NCI-H146 treated with DMSO at 0.1 percent for 48 hours (cell line): ENCODE results near the gene CDKN2AIP.
A peak's percentile ranks its signal among the peaks of the same experiment; 100 is the strongest.
"Not testable (repeated sequence)": the region's sequence is repeated elsewhere in the genome, so short reads cannot be mapped to it uniquely, and the experiment has no call there.

Experiments
- DNase-seq: peaks from one replicate; lab custom pipeline; 2025; ENCODE audit not compliant: unreplicated experiment; lab: John Stamatoyannopoulos, UW

The CDKN2AIP gene

DNA sequence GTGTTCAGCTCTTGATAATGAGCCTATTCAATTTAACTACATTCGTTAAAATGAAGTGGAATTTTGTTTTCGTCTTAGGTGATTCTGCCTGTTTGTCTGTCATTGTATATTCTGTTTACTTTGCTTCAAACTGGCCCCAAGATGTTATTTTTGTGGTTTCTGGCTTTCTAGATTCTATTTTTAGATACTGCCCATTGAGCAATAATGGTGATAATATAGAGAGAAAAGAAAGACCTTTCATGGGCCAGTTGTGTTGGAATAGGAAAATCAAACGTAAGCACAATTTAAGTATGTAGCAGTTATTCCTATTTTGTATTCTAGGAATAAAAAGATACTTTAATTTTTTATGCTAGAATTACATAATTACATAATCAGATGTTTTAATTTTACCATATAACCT, 4.0 kb downstream of the CDKN2AIP start:
- no peak for DNase-seq

DNA sequence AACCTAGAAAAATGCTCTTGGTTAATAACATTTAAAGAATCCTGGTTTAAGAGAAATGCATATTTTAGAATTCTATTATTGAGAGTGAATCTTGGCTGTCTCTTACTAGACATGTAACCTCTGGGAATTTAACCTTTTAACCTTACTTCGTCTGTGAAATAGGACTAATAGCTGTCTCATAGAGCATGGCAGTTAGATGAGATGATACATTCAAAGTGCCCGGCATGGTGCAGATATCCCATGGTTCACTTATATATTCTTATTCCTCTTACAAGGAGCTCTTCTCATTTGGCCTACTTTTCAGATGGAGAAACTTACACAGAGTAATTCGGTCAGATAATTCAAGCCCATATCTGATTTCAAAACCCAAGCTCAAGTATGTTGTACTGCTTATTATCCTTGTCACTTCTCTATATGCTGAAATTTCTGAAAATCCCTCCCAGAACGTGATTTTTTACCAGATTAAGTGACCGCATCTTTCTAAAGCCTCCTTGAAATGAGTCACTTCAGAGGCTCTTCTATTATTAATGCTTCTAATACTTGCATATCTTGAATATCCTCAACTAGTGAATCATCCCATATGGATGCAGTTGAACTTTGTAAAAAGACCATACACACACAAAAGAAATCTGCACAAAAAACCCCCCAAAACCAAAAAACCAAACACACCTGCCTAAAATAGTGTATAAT, 4.9 kb downstream of the CDKN2AIP start:
- DNase-seq, result no peak

DNA sequence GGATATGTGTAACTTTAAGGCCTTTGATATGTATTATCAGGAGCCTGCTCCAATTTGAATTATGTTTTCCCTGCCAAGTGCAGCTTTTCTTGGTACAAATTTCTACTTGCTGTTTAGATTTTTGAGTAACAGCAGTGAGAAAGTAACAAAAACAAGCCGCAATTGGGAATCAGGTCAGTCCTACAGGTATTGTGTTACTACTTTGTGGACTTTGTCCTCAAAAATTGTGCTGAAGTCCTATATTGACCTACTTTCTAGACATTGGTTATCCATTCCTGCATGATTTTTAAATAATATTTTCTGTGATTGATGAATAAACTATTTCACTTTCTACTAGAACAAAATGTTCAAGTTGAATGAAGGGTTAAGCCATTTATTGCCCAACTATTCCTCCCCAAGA, 5.7 kb downstream of the CDKN2AIP start:
- no peak for DNase-seq

DNA sequence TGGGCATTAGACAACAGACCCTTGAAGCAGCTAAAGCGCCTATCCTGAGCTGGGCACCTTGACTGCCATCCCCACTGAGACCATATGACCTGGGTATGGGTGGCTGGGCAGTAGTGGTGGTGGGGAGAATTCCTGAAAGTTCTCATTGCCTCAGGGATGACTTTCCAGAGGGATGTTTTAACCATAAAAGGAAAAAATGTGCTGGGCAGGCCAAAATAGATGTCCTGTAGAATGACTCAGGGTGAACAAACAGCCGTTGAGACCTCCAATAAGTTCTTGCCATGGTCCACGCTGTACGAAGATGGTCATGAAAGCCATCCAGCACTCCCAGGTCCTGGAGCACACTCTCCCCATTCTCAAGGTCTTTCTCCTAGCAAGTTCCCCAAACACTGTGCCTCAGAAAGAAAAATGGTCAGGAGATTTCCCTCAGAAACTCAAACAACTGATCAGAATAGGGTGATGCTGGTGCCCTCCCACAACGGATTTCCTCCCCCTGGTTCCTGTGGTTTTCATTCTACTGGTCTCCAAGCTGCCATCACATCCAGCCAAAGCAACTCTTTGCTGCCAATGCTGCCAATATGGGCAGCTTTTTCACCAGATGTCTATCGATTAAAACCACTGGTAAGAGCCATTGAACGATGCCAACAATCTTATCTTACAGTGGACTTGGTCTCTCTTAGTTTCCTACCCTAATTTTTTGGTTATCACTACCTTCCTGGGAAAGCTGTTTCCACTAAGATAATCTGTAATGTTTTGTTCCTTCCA, 11.2 kb downstream of the CDKN2AIP start:
- no peak for DNase-seq

DNA sequence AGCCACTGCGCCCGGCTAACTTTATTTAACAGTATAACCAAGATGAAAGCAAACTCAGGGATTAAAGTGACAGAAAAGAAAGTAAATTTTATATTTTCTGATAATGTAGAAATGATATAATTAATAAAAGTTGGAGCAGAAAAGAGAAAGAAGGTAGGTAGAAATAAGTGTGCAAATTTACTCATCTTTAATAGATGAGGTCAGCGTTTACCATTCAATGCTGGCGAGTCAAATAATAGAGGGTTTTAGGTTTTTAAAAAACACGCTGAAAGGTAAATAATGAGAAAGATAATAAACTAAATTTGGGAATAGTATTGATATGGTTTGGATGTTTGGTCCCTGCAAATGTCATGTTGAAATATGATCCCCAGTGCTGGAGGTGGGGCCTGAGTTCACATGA, 13.6 kb downstream of the CDKN2AIP start:
- DNase-seq, result no peak

DNA sequence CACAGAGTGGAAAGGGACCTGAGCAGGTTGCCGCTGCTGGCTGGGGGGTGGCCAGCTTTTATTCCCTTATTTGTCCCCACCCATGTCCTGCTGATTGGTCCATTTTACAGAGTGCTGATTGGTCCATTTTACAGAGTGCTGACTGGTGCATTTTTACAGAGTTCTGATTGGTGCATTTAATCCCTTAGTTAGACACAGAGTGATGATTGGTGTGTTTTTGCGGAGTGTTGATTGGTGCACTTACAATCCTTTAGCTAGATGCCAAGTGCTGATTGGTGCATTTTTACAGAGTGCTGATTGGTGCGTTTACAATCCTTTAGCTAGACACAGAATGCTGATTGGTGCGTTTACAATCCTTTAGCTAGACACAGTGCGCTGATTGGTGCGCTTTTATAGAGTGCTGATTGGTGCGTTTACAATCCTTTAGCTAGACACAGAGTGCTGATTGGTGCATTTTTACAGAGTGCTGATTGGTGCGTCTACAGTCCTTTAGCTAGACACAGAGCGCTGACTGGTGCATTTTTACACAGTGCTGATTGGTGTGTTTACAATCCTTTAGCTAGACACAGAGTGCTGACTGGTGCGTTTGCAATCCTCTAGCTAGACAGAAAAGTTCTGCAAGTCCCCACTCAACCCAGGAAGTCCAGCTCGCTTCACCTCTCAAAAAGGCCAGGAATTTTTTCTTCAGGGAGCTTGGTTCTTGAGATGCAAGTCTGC, 19.6 kb downstream of the CDKN2AIP start:
- DNase-seq, result not testable (repeated sequence)

DNA sequence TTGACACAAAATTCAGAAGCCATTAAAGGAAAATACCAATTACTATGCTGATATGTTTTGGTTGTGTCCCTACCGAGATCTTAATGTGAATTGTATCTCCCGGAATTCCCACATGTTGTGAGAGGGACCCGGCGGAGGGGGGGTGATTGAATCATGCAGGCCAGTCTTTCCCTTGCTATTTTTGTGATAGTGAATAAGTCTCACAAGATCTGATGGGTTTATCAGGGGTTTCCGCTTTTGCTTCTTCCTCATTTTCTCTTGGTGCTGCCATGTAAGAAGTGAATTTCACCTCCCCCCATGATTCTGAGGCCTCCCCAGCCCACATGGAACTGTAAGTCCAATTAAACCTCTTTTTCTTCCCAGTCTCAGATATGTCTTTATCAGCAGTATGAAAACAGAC, 21.4 kb downstream of the CDKN2AIP start:
- not testable (repeated sequence) for DNase-seq

DNA sequence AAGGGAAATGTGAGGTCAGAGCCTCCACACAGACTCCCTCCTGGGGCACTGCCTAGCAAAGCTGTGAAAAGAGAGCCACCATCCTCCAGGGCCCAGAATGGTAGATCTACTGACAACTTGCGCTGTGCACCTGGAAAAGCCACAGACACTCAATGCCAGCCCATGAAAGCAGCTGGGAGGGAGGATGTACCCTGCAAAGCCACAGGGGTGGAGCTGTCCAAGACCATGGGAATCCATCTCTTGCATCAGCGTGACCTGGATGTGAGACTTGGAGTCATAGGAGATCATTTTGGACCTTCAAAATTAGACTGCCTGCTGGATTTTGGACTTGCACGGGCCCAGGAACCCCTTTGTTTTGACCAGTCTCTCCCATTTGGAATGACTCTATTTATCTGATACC, 22.8 kb downstream of the CDKN2AIP start:
- no peak for DNase-seq

DNA sequence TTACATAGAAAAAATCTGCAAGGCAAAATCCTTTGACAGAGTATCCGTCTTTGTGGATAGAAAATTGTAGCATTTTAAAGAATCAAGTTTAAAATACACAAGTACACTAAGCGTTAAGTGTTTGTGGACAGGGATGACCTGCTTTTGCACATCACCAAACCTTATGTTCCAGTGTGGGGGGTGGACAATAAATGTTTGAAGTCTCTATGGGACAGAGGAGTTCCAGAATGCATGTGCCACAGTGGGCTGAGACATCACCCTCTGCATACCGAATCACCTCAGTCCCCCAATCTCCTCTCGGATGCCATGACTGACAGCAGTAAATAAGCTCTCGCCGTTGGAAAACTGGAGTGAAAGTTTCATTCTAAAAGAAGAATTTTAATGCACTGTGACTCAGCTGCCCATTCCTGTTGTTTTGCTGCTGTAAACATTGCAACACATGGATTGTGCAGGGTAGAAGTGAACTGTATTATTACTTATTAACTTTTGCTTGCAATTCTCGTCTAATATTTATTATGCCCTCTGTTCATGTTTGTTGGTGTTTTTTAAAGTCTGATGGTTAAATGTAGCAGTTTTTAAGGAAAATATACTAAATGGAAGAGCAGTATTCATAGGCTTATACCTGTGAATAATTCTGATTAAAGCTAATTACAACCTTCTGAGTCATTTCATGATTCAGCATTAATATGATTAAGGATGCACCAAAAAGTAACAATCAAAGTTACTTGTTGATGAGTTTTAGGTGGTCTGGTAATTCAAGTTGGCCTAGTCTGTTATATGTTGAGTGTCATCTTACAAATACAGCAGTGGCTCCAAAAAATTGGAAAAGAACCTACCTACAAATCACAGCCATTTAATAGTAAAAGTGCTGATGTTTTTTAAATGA, 24.0 kb downstream of the CDKN2AIP start:
- DNase-seq, result no peak

DNA sequence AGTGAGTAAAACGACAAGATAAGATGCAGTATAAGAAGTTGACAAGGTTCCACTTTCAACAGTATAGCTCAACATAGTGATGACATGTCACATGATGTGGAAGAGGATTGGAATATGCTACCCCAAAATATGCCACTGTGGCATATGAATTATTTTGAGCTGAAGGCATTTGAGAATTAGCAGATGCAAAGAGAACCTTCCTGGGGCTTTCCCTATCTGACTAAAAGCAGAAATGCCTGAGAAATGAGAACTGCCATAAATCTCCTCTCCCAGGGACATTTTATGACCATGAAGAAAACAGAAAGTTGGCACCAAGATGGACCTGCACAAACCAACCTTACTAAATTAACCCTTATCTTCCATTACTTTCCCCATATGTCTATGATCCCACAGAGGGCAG, 24.8 kb downstream of the CDKN2AIP start:
- no peak for DNase-seq

DNA sequence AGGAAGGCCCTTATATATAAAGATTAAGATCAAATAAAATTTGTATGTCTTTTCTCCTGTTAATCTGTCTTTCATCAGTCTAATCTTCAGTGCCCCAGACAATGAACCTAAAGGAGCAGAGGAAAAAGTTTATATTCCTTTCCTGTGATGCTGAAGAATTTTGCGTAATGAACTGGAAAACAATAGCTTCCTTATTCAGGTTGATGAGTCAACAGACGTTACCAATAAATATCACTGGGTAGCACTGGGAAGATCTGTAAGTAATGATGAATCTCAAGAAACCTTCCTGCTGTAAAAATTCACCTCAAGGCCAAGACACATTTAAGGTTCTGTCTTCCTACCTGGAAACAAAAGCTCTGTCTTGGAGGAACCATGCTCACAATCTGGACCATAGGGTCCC, 25.5 kb downstream of the CDKN2AIP start:
- DNase-seq, result no peak

DNA sequence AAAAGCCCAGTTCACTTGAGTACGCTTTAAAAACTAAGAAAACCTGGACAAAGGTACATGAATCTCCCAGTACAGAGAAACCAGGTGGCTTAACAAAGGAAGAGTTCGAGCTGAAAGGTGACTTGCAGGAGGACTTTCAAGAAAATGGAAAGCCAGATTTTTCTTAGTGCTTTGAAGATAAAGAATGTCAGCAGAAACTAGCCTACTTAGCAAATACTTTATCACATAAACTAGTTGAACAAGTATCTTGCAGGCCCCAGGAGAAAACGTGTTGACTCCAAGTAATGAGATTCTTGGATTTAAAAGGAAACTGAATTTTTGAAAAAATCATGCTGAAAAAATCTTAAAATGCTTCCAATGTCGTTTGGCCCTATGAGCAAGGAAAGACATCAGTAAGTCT, 26.4 kb downstream of the CDKN2AIP start:
- DNase-seq, result no peak

DNA sequence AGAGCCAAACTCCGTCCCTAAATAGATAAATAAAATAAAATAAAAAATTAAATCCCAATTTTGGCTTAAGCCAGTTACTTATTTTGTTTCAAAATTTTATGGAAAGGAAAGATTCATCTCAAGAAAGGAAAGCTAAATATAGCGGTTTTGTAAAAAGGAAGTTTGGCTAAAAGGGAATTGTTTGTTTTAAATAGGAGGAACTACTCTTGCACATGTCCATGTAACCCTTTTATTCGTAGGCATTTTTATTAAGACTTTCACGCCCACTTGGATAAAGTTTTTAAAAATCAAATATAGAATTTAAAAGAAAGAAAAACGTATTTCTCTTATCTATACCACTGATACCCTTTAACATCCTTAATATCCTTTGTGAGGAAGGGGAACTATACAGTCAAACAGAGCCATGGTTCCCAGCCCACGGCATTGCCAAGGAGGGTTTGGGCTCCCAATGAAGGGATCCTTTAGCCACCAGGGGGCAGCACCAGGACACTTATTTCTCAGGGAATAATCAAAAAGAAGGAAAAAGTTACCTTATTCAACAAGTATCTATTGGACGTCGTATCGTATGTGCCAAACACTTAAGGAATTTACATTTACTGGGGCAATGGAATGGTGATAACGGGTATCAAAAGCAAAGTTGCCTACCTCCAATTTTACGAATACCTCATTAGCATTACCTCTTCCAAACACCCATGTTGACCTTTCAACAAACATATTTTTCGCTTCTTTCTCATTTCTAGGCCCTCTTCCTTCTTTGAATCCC, 27.7 kb downstream of the CDKN2AIP start:
- peak; percentile 57 for DNase-seq

DNA sequence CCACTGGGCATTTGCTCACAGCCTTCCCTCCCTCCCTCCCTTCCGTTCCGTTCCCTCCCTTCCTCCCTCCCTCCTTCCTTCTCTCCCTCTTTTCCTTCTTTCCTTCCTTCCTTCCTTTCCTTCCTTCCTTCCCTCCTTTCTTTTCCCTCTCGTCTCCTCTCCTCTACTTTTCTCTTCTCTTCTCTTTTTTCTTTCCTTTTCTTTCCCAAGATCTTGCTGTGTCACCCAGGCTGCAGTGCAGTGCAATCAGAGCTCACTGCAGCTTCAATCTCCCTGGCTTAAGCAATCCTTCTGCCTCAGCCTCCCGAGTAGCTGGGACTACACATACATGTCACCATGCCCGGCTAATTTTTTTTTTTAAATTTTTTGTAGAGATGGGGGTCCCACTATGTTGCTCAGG, 33.7 kb downstream of the CDKN2AIP start:
- DNase-seq, result no peak

DNA sequence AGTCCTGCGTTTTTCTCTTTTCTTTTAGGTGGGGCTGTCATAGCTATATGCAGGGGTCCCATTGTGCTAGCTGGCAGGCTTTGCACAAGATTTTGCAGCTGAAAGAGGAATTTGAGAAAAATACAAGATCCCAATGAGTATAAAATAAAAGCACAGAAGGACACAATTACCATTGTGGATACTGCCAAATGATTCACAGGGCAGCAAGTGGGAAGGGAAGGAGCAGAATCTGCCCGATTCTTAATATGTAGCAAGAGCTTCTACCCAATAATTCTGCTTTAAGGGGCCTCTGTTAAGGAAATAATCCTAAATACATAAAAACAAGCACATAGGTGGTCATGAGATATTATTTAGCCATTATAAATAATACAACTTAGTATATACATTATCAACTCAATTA, 34.5 kb downstream of the CDKN2AIP start:
- DNase-seq, result no peak

DNA sequence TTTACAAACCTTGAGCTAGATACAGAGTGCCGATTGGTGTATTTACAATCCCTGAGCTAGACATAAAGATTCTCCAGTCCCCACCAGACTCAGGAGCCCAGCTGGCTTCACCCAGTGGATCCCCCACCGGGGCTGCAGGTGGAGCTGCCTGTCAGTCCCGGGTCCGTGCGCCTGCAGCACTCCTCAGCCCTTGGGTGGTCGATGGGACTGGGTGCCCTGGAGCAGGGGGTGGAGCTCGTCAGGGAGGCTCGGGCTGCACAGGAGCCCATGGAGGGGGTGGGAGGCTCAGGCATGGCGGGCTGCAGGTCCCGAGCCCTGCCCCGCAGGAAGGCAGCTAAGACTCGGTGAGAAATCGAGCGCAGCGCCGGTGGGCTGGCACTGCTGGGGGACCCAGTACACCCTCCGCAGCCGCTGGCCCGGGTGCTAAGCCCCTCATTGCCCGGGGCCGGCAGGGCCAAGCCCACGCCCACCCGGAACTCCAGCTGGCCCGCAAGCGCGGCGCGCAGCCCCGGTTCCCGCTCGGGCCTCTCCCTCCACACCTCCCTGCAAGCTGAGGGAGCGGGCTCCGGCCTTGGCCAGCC, 38.2 kb downstream of the CDKN2AIP start:
- DNase-seq, result not testable (repeated sequence)

DNA sequence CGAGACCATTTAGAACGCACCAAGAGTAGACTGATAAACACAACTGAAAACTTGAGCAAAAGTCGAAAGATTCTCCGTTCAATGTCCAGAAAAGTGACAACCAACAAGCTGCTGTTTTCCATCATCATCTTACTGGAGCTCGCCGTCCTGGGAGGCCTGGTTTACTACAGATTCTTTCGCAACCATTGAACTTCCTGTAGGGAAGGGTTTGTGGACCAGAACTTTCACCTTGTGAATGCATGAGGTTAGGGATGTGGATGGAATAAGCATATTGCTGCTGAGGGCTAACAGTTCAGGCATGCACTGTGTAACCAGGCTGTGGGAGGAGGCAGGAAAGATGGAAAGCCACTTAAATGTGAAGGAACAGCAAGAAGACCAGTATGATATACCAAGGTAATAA, 39.6 kb downstream of the CDKN2AIP start:
- DNase-seq, result no peak

DNA sequence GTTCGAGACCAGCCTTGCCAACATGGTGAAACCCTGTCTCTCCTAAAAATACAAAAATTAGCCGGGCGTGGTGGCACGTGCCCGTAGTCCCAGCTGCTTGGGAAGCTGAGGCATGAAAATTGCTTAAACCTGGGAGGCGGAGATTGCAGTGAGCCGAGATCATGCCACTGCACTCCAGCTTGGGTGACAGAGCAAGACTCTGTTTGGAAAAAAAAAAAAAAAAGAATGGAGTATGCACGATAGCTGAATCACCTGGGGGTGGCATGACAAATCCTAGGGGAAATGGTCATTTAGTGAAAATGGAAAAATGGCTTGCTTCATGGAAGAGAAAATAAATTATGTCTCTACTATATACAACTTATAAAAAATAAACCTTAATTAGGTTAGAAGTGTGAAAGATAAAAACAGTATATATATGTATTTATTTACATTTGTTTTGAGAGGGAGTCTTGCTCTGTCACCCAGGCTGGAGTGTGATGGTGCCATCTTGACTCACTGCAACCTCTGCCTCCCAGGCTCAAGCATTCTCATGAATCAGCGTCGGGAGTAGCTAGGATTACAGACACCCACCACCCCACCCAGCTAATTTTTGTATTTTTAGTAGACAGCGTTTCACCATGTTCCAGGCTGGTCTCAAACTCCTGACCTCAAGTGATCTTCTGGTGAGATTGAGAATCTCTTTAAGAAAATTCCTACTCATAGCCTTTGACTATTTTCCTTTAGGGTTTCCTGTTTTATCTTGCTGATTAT, 41.1 kb downstream of the CDKN2AIP start:
- DNase-seq, result no peak

DNA sequence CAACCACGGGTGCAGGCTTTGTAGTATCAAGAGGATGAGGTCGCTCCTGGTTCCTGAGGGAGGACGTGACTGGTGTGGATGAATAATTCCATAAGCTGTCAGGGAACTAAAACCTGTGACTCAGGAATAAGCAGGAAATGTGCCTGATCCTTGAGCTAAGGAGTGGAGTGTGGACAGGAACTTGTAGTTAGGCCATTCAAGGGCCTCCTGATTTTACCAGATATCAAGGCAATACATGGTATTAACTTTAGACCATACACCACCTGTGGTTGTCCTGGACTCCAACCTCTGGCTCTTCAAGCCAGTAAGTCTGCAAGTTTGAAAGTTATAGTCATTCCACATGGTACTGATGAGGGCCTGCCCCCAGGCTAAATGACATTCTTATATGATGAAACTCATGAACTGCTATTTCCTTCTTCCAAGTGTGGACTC, 48.4 kb downstream of the CDKN2AIP start:
- DNase-seq, result no peak
